GM21367 (cell line): ENCODE results near the gene RNF123.

Source experiments
- ATAC-seq: cut with Tn5 transposase; IDR thresholded peaks from one replicate; pipeline ENCODE4 v1.9.1; 2021; ENCODE audit not compliant: unreplicated experiment

Gene RNF123

DNA sequence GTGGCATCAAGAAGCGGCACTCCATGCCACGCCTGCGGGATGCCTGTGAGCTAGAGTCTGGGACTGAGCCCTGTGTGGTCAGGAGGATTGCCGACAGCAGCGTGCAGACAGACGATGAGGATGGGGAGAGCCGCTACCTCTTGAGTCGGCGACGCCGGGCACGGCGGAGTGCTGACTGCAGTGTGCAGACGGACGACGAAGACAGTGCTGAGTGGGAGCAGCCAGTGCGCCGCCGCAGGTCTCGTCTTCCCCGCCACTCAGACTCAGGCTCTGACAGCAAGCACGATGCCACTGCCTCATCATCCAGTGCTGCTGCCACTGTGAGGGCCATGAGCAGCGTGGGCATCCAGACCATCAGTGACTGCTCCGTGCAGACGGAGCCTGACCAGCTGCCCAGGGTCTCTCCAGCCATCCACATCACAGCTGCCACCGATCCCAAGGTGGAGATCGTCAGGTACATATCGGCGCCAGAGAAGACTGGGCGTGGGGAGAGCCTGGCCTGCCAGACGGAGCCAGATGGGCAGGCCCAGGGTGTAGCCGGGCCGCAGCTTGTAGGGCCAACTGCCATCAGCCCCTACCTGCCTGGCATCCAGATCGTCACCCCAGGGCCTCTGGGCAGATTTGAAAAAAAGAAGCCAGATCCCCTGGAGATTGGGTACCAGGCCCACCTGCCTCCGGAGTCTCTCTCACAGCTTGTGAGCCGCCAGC, 32.0 kb upstream of the RNF123 start:
- no peak for ATAC-seq

DNA sequence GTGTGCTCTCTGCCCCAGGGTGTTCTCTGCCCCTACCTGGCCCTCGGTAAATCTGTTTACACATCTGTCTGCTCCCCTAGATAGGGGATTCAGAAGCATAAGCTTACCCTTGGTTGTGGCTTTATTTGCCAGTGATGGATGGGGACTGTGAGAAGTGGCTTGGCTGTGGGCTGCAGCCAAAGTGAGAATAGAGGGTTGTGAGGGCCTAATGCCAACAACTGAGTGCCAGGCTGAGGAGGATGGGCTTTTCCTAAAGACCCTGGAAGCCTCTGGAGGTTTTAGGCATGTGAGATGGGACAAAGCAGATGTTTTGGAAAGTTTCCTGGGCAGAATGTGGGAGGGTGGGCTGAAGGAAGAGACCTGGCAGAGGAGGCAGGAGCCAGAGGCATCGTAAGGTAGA, 30.6 kb upstream of the RNF123 start:
- no peak for ATAC-seq

DNA sequence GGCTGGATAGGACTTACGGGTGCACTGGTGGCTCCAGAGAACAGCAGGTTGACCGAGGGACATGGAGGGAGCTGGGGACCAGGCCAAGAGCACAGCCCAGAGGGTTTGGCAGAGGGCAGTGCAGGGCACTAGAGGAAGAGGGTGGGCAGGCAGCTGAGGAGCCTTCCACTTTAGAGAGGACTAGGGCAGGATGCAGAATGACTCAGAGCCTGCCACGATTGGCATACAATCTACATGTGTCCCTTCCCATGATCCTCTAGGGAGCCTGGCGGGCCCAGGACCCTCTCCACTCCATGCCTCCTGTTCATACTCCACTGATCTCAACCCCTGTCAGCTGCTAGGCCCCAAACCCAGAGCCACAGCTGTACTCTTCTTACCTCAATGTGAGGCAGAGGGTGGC, 29.6 kb upstream of the RNF123 start:
- ATAC-seq: no peak

DNA sequence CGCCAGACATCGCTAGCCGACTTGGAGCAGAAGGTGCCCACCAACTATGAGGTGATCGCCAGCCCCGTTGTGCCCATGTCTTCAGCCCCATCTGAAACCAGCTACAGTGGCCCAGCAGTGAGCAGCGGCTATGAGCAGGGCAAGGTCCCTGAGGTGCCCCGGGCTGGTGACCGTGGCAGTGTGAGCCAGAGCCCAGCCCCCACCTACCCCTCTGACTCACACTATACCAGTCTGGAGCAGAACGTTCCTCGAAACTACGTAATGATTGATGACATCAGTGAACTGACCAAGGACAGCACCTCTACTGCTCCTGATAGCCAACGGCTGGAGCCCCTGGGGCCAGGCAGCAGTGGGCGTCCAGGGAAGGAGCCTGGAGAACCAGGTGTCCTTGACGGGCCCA, 28.1 kb upstream of the RNF123 start:
- ATAC-seq: no peak

DNA sequence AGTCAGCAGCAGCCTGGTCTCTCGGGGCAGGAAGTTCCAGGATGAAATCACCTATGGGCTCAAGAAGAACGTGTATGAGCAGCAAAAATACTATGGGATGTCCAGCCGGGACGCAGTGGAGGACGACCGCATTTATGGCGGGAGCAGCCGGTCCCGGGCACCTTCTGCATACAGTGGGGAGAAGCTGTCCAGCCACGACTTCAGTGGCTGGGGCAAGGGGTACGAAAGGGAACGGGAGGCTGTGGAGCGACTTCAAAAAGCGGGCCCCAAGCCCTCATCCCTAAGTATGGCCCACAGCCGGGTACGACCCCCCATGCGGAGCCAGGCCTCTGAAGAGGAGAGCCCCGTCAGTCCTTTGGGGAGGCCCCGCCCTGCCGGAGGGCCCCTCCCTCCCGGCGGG, 27.3 kb upstream of the RNF123 start:
- ATAC-seq: no peak

DNA sequence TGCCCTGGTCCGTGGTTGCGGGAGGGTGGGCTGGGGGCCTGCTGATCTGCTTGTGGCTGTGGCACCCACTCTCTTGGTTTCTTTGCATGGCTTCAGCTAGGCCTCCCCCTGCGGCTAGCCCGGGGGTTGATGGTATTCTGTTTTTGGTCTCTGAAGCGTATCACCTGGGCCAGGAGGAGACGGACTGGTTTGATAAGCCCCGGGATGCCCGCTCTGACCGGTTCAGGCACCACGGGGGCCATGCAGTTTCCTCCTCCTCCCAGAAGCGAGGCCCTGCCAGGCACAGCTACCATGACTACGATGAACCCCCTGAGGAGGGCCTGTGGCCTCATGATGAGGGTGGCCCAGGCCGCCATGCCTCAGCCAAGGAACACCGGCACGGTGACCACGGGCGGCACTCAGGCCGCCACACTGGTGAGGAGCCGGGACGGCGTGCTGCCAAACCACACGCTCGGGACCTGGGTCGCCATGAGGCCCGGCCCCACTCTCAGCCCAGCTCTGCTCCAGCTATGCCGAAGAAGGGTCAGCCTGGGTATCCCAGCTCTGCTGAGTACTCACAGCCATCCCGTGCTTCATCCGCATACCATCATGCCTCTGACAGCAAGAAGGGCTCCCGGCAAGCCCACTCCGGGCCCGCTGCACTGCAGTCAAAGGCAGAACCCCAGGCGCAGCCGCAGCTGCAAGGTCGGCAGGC, 26.5 kb upstream of the RNF123 start:
- no peak for ATAC-seq

DNA sequence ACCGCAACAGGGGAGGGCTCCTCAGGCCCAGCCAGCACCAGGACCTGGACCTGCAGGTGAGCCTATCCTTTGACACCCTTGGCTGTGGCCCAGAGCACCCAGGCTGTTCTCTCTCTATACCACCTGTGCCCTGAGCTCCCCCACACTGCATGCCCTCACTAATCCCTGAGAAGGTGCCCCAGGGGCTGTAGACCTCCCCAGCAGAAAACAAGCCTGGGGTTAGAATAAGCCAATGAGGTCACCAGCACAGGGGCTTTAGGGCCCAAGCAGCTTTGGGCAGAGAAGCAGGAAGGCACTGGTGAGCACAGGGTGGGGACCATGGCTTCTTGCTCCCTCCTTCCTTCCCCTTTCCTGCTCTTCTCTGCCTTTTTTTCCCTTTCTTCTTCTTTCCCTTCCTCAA, 25.5 kb upstream of the RNF123 start:
- no peak for ATAC-seq

DNA sequence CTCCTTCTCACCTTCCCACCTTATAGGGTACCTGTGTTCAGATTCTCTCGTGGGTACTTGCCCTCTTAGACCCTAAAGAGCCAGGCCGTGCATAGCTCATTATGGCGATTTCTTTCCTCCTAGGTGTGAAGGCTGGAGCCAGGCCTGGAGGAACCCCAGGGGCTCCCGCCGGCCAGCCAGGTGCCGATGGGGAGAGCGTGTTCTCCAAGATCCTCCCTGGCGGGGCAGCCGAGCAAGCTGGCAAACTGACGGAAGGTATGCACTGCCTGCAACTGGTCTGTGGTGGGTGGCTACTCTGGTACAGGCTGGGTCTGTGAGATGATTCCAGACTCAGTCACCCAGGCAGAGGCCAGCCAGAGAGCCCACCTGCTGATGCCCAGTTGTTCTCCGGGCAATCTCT, 25.1 kb upstream of the RNF123 start:
- ATAC-seq: no peak

DNA sequence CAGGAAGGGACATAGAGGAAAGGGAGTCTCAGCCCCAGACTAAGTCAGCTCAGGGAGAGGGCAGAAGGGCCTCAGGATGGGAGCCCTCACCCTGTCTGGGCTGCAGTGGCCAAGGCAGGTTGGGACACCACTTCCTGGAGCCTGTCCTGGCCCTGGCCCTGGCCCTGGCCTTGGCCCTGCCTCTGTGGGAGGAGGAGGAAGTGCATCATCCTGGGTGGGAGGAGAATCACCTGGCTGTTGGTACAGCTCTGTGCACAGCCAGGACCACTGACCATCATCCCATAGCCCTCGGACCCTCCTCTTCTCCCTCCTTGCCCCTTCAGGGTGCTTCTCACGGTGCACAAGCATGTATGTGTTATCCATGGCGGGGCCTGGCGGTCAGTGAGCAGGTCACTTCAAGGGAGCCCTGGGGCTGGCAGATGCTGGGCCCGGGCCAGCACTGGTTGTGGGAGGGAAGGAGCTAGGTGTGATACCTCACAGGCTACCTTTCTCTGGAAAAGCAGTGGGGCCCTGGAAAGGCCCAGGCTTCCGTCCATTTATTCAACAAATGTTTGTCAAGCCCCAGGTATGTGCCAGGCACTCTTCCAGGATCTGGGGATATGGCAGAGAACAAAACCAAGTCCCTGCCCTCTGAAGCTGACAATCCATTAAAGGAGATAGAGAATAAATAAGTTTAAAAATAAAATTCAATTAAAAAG, 23.4 kb upstream of the RNF123 start:
- no peak for ATAC-seq

DNA sequence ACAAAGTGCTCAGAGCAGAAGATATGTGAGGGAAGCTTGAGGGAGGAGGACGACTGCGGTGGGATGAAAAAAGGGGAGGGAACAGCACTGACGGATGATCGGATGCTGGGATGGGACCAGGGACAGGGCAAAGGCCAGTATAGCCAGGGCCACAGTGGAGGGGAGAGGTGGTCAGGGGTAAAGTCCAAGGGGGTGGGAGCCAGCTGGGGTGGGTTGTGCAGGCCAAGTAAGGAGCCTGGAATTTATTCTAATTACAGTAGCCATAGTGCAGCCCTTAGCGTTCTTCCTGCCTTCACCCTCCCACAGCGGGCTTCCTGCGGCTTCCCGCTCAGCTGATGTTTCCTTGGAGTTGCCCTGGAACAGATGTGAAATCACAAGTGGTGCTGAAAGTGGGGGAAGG, 22.8 kb upstream of the RNF123 start:
- ATAC-seq: no peak

DNA sequence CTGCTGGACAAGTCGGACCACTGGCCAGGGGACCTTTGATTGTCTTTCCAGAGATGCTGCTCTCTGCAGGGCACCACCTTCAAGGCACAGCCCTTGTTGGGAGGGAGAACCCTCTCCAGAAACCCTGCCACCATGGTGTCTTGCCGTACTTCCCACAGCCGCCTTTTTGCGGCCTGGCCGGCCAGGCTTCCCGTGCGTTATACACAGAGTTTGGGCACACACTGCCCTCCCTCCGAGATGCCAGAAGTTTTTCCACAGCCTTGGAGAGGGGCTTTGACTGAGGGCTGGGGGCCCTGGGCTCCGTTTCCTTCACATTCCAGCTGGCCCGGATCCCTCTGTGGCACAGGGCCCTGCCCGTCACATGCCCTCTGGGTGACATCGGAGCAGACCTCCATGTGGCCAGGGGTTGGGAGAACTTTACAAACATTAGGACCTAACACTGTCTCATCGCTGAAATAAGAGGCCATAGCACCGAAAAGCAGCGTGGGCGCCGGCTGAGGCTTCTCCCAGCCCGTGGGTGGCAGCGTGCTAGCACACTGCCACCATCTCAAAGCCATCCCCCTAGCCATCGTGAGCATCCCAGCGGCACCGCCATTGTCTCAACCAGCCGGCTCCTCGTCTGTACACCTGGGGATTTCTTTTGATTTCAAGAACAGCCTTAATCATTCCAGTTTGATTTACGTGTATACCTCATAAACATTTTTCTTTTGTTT, 21.5 kb upstream of the RNF123 start:
- no peak for ATAC-seq

DNA sequence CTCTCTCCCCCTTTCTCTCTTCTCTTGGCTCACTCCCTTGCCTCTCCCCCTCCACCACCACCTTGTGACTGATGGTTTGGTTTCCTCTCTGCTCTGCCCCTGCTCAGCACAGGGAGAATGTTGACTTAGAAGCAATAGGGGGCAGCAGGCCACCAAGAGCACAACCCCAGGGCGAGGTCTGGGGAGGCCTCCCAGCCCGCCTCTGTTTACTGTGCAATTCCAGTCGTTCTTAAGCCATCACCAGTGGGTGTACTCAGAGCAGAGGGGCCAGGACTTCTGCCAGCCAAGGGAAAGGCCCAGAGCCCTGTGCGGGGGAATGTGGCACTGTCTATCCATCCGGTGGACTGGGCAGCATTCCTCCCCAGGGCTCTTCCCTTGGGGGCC, 21.0 kb upstream of the RNF123 start:
- no peak for ATAC-seq

DNA sequence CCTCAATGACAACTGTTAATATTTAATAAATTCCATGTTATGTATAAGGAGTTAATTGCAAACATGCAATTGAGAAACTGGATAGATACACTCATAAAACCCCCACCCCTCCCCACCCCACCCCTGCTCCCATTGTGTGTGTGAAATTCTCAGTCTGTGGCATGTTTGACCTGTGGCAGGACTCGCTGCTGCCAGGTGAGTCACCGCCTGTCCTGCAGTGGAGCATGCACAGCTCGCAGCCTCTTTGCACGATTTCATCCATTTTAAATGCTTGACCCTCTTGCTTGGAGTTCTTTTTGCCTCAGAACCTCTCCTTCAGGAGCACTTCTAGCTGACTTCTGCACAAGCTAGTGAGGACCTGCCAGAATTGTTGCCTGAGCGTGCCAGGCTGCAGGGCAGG, 20.5 kb upstream of the RNF123 start:
- ATAC-seq: no peak

DNA sequence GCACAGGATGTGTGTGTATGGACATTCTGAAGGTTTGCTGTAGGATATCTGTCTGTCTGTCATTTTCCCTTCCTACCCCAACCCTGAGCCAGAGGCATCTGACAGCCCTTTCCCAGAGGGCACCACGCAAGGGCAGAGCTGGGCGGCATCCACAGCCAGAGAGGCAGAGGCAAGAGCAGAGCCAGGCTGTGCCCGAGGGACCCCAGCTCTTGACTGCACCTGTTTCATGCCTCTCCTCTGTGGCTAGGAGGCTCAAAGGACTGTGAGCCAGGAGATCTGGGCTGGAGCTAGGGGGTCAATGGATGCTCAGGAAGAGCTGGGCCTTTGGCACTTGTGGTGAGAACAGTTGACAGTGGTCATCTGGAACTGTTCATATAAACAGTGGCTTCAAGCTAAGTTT, 20.0 kb upstream of the RNF123 start:
- ATAC-seq: no peak

DNA sequence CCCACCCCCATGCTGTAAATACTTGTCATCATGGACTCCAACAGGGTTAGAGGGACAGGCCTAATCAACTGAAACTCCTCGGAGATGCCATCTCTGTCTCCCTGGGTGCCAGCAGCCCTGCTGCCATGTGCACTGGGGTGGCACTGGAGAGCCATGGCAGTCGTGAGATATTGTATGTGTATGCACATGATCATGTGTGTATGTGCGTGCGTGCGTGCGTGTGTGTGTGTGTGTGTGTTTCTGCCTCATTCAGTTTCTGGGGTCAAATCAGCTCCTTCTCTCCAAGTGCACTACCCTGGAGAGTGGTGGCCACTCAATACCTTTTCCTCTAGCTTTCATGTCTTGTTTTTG, 18.4 kb upstream of the RNF123 start:
- no peak for ATAC-seq

DNA sequence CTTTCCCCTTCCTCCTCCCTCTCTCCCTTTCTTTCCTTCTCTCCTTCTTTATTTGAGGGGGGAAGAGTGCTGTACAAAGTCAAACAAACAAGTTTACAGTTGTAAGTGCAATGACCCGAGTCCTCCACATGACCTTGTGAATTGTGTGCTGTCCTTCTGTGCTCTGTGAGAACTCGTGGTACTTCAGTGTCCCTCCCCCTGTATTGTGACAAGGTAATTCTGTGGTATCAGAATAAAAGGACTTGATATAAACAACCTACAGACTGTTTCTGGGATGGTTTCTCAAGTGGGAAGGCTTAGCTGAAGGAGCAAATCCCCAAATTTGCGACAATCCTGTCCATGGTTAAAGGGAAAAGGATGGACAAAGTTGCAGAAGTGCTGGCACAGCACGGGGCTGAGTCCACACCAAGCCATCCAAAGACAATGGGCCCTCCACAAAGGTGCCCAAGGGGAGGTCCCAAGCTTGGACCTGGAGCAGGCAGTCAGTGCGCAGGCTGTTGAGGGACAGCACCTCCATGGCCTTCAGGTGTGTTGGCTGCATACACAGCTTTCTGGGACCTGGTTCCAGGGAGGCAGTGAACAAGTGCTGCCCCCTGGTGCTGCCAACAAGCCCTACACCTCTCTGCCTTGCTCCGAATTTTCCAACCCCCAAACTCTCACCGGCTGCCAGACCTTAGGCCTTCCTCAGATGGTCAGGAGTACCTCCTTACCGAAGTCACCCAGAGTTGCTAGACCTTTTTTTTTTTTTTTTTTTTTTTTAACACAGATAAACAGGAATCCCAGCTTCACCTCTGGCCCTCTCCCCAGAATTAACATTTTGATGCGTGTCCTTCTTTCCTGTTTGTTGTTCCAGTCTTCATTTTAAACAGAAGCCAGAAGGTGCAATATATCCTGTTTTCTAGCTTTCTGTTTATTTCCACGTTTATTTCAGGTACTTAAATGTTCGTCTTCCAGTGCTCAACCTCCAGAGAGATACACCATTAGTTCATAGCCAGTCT, 17.8 kb upstream of the RNF123 start:
- ATAC-seq: no peak

DNA sequence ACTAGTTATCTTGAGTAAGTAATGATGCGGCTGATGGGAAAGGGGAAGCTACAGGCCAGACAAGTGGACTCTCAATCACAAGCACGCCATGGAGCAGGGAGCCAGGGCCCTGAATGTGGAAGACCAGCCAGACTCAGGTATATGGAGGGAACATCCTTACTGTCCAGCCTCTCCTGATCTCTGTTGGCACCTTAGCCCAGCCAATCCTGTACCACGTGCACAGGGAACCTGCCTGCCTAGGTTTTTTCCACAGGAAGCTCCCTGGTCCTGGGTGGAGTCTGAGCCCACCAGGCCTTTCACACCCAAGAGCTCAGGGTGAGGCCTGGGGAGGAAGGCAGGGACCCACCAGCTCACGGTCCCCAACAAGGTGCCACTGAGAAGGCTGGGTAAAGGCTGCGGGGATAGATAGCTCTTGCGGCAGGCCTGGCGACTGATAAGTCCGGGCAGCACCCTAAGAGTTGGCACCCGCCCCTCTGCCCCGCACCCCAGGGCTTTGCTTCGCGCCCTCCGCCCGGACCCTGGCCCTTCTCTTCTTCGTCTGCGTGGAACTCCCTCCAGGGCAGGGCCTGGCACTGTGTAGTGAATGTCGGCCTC, 16.1 kb upstream of the RNF123 start:
- no peak for ATAC-seq

DNA sequence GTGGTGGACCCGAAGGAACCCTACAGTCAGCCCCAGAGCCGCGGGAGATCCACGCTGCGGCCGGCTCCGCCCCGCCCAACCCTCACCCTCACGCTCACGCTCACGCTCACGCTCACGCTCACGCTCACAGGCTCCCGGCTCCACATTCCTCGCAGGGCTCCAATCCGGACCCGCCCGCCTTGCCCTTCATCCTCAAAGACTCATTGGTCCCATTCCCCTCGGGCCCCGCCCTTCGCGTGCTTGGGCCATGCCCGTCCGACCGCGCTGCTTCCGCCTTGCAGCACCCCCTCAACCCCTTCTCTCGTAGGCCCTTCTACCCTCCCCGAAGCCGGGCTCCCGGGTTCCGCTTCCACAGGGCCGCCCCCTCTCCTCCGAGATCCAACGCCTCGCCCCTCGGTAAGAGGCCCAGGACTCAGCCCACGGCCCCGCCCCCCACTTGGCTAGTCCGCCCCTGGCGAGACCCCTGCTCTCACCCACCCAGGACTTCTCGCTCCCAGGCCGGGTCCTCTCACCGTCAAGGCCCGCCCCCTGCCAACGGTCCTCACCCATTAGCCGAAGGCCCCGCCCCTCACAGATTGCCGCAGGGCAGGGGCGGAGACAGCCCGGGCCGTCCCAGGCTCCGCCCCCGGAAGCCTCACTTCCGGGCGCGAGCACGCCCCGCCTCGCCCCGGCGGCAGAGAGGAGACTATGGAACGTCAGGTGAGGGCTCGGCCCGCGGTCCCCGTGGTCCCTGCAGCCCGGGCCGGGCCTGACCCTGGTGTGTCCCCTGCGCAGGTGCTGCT, 15.5 kb upstream of the RNF123 start, which contains the start of gene APEH:
Gene APEH, plus strand, starts transcription at position 637 of the 782 bp plus-strand sequence. Its CDS starts 51 bp downstream, at position 688.
- ATAC-seq: peak; percentile 60

DNA sequence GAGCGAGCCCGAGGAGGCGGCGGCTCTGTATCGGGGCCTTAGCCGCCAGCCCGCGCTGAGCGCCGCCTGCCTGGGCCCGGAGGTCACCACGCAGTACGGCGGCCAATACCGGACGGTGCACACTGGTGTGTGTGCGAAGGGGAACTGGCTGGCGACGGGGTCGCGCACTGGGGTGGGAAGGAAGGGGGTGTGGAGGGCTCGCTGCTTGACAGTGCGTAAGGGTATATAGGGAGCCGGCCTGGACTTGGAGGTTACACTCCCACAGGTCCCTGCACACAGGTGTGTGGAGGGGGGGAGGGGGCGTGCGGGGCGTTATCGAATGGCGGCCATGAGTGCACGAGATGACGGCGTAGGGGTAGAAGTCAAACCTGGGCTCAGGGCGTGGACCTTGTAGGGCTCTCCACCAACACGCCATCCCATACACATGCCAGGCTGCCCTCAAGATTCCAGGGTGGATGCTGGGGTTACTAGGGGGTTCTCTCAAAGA, 14.8 kb upstream of the RNF123 start:
- ATAC-seq: peak; percentile 26
